Esophagus muscularis mucosa (tissue), 3 donors: ENCODE measurements around the gene FMOD.

Source experiments
- CTCF ChIP-seq, 3 experiments: fragments of 200-600 bp in 2 of 3; fragments of 450-650 bp in 1 of 3; sonication (generic) in 2 of 3; IDR thresholded peaks; one replicate each; pipeline ENCODE4 v1.5.1; 2017 to 2019; ENCODE audit warnings: antibody characterized with exemption in 3 of 3, mild to moderate bottlenecking in 2 of 3, moderate library complexity in 1 of 3
- POLR2A ChIP-seq: fragments of 450-650 bp; IDR thresholded peaks from one replicate; pipeline ENCODE4 v1.6.1; 2017; ENCODE audit warnings: antibody characterized with exemption, moderate library complexity, mild to moderate bottlenecking, low read depth

GRCh38 chr1:203367057-203367456, 16.1 kb upstream of the FMOD start:
- no peak for TF ChIP-seq CTCF (IDR thresholded peaks at IDR 0.05)
- no peak for TF ChIP-seq POLR2A
